ENCODE measurements around the gene XPR1.

Gene XPR1

GRCh38 chr1:180919183-180919700 is 287.4 kb downstream of the XPR1 start:
- no peak for DNase-seq

- no peak for DNase-seq
Observed at GRCh38 chr1:180920193-180920592, 288.4 kb downstream of the XPR1 start.

GRCh38 chr1:180920702-180921101 is 288.9 kb downstream of the XPR1 start:
- DNase-seq: peak; percentile 12

GRCh38 chr1:180921386-180921785 is 289.6 kb downstream of the XPR1 start:
- DNase-seq: no peak

GRCh38 chr1:180921891-180922630 is 290.2 kb downstream of the XPR1 start:
- DNase-seq: no peak

GRCh38 chr1:180922631-180923015 is 290.8 kb downstream of the XPR1 start:
- DNase-seq: peak; percentile 27

- peak; percentile 96 for DNase-seq
Observed at GRCh38 chr1:180923021-180923841, 291.4 kb downstream of the XPR1 start.

- DNase-seq: no peak
Observed at GRCh38 chr1:180923887-180924286, 292.1 kb downstream of the XPR1 start.

- DNase-seq: no peak
Observed at GRCh38 chr1:180924939-180925338, 293.1 kb downstream of the XPR1 start.

- DNase-seq: peak; percentile 87
Observed at GRCh38 chr1:180925471-180926051, 293.7 kb downstream of the XPR1 start.

- peak; percentile 97 for DNase-seq
Observed at GRCh38 chr1:180926164-180926981, 294.6 kb downstream of the XPR1 start.

GRCh38 chr1:180927348-180927747 is 295.5 kb downstream of the XPR1 start:
- peak; percentile 77 for DNase-seq

- DNase-seq: peak; percentile 99
Observed at GRCh38 chr1:180927841-180928240, 296.0 kb downstream of the XPR1 start.

- DNase-seq: peak; percentile 98
Observed at GRCh38 chr1:180928331-180929230, 296.8 kb downstream of the XPR1 start.

- DNase-seq: no peak
Observed at GRCh38 chr1:180929389-180929788, 297.6 kb downstream of the XPR1 start.

- DNase-seq: peak; percentile 94
Observed at GRCh38 chr1:180930687-180931086, 298.9 kb downstream of the XPR1 start.

GRCh38 chr1:180931529-180931928 is 299.7 kb downstream of the XPR1 start:
- DNase-seq: no peak

- DNase-seq: no peak
Observed at GRCh38 chr1:180932378-180932777, 300.6 kb downstream of the XPR1 start.

- DNase-seq: no peak
Observed at GRCh38 chr1:180933141-180933540, 301.3 kb downstream of the XPR1 start.

GRCh38 chr1:180934563-180934962 is 302.7 kb downstream of the XPR1 start:
- no peak for DNase-seq

- no peak for DNase-seq
Observed at GRCh38 chr1:180935326-180936109, 303.7 kb downstream of the XPR1 start.

All from NCI-H82 (cell line).